HG03342 (cell line): ENCODE data around the gene DARS1.

Experiments
- ATAC-seq: cut with Tn5 transposase; IDR thresholded peaks from one replicate; pipeline ENCODE4 v1.9.1; 2021; ENCODE audit warnings: mild to moderate bottlenecking, moderate library complexity; ENCODE audit not compliant: unreplicated experiment

The DARS1 gene

DNA sequence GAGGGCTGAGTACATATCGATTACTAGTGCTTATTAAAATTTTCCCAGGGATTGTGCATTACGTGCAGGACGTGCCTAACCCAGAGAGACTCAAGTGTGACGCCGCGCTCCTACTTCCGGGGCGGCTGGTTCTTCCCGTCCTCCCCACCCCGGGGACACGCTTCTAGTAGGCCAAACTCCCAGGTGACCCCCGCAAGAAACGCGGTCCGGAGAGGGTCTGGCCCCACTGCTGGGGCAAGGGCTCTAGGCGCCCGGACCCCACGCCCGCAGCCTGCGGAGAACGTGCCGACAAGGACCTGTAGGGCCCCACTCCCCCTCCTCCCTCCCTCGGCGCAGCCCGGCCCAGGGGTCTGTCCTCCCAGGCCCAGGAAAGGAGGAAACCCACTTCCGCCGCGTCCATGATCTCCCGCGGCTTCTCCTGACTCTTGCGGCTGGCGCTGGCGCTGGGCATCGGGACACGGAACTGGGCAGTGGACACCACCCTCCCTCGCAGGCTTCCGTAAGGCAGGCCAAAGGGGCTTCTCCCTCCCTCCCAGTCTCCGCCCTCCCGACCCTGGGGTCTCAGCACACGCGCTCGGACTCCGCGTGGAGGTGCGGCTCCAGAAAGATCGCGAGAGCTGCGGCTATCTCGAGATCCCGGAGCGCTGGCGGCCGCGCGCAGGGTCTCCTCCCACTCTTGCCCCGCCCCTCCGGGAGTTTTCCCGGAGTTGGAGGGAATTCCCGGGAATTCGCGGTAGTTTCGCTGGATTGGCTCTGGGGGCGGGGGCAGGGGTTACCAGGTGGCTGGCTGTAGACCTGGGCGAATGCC is at the start of gene DARS1:
TSS of gene DARS1 (minus strand) at position 609 of the 808 bp plus-strand sequence. CDS start at position 451, 158 bp downstream.
- peak; percentile 84 for ATAC-seq

DNA sequence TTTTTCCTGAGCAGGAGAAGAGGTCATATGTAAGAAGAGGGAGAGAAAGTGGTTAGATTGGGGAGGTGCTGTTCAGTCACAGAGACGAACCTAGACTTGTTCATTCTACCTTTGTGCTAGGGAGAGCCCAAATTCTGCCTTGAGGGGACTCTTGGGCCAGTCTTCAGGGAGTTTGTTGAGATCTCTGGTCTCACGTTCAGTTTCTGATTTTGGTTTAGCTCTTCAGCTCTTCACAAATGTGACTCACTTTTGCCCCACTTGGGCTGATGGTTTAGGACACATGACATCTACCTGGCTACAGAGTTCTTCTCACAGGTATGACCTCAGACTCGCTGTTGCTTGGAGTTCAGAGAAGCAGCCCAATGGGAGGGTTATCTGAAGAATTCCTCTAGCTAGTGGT is 49.2 kb upstream of the DARS1 start:
- ATAC-seq = no peak

DNA sequence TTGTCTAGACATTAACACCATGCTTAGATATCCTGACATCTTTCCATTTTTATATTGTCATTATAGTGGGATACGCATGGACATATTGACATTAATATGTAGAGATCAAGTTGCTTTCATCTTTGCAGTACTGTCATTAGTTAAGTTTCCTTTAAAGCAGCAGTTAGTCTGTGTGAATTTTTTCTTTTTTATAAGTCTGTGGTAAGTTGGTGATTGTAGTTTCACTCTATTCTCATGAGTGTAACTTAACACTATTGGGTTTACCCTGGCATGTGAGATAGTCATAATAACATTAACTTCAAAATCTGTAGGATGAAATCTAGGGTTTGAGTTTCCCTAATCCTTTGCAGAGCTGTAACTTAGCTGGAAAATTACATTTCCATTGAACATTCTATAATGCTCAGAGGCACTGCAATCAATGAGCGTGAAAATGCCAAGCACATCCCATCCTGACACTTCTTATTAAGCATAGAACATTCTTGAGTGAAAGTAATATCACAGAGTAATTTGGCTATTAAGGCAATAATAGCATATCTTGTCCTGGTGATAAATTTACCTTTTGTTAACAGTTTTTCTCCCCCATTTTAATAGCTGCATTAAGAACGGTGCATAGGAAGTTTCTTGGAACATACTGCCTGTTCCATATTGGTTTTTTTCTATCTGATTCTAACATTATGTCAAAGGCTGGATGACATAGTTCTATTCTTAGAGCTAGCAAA is 47.5 kb upstream of the DARS1 start:
- ATAC-seq = no peak

- ATAC-seq = no peak
These were observed 46.8 kb upstream of the DARS1 start for GRCh38 chr2:136032192-136032591.

- no peak for ATAC-seq
These were observed 46.3 kb upstream of the DARS1 start for GRCh38 chr2:136031711-136032110.

DNA sequence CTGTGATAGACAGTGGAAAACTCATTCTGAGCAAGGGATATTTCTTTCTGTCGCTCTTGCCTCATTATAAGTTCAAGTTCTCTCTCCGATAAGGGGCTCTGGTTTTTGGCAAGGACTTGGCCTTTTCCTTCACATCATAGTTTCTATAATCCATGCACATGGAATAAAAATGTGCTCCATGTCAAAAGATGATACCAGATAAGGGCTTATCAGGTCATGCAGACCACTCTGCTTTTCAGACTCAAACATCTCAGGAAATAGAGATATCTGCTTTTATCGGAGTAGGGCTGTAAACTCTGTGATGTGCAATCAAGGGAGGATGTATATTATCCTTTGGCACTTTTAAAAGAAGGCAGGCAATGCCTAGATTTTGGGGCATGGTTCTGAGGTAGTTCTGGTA is 45.0 kb upstream of the DARS1 start:
- no peak for ATAC-seq

GRCh38 chr2:136029149-136029548 is 43.7 kb upstream of the DARS1 start:
- ATAC-seq = peak; percentile 46

DNA sequence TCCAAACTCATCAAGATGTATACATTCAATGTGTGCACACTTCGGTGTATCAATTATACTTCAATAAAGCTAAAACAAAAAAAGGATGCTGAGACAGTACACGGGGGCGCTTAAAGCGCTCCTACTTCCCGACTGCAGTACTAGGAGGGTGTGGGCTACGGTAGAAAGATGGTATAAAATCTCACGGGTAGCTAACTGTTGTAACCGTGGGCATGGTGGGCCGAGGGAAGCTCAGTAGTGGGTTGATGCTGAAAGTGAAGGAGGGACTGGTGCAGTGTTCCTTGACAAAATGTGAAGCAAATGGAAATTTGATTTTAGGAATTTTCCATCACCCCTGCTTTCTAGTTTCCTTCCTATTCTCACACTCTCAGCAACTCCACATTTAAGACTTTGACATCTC is 42.6 kb upstream of the DARS1 start:
- no peak for ATAC-seq

DNA sequence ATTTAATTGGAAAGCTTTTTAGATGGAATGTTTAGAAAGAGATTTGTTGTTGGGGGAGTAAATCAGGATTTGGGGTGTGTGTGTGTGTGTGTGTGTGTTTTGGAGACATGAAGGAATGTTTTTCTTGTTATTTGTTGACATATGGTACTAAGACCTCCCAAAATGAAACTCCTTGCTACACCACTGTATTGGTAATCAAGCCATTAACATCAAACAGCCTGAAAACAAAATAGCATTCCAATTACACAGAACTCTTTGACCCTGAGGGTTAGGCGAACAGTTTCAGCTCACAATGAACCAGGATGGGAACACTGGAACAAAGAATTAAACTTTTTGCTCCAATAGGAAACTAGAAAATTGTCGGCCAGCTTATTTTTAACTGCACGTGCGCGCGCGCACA is 41.7 kb upstream of the DARS1 start:
- ATAC-seq = no peak

- peak; percentile 62 for ATAC-seq
These were observed 39.9 kb upstream of the DARS1 start for GRCh38 chr2:136025057-136025973.

DNA sequence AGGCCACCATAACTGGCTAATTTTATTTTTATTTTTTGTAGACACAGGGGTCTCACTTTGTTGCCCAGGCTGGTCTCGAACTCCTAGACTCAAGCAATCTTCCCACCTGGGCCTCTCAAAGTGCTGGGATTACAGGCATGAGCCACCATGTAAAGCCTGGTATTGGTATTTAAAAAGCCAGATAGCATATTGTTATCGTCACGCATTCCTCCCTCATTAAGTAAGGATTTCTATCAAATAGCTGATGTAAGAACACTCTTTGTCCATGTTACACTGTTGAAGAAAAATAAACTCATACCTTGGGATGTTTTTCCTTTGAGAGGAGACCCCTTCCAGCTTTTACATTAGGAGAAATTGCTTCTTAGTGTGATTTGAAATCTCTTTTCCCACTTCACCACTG is 39.2 kb upstream of the DARS1 start:
- ATAC-seq = no peak

DNA sequence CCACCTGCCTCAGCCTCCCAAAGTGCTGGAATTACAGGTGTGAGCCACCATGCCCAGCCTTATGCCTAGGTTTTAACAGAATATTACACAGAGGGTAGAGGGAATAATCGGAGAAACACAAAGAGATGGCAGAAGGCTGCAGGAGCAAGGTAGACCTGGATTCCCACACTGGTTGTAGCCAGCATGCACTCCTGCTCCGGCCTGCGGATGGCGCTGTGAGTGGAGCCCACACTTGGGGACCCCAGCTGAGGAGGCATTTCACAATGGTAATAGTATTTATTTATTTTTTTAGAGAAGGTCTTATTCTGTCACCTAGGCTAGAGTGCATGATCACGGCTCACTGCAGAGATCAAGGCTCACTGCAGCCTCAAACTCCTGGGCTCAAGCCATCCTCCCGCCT is 38.8 kb upstream of the DARS1 start:
- no peak for ATAC-seq

GRCh38 chr2:136023416-136023815 is 38.0 kb upstream of the DARS1 start:
- ATAC-seq = no peak

DNA sequence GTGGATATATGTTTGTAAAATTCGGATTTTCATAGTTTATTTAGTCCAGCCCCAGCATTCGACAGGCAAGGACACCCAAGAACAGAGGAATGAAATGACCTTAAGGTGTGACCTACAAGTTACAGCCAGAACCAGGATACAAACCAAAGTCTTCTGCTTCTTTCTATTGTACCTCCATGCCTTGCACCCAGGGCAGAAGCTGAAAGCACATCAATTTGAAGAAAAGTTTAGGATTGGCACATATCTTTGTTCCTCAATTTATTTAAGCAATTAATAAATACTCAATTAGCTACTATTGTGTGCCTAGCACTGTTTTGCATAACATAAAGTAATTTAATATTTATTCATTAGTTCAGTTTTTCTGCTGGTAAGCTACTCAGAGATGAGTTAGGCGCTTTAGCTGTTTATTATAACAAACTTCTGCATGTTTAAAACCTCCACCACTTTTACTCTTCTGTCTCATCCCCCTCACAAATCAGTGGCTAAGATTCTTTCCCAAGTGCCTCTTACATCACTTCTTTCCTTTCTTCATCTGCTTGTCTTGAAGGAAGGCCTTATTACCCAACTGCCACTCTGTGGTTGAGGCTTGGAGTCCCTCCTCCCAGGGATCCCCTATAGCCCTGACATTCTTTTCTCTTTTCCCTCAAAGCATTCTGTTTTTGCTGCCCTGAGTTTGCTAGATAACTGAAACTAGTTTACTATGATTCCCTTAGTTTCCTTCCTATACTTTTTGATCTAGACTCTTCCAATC is 37.1 kb upstream of the DARS1 start:
- no peak for ATAC-seq

GRCh38 chr2:136021976-136022375 is 36.5 kb upstream of the DARS1 start:
- no peak for ATAC-seq

DNA sequence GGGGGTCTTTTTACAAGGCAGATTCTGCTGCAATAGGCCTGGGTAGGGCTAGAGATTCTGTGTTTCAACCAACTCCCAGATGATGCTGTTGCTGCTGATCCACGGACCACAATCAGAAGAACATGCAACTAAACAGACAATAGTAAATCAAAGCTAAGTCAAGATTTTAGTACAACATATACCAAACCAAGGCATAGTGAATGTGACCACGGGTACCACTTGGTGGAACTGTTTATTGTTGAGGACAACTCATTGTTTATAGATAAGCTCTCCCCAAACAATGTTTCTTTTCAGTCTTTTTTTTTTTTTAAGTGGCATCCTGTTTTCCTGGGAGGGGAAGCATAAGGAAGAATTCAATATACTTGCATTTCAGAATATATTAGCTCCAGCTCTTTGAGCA is 36.0 kb upstream of the DARS1 start:
- ATAC-seq = no peak

DNA sequence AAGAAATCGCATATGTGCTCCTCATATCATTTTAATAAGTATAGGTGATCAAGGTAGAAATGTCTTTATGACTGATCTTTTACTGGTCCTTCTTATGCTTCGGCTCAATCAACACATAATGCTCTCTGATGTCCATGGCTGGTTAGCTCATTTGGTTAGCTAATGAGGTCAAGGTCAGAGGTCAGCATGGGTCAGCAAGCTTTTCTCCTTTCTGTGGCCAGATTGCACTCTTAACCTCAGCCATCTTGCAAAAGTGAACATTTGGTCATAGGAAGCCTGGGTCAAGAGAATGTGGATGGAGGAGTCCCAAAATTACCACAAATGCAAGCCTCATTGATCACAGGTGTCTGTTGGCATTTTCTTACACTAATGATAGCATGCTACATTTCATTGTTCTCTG is 35.4 kb upstream of the DARS1 start:
- ATAC-seq = no peak

GRCh38 chr2:136019825-136020224 is 34.4 kb upstream of the DARS1 start:
- no peak for ATAC-seq

DNA sequence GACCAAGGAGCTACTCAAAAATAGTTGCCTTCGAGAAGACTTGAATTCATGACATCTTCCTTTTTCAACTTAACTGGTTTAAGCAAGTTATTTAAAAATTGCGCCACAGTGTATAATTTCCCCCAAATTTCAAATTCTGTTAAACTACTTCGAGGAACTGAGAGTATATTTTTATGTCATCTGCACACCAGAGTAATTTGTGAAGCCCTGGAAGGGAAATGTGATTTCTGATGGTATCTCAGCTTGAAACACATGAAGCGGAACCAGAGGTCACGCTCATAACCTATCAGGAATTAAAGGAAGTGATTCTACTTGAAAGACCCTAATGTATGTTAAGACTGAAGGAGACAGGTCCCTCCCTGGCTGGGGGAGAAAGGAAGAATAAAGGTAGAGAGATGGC is 33.9 kb upstream of the DARS1 start:
- peak; percentile 56 for ATAC-seq

DNA sequence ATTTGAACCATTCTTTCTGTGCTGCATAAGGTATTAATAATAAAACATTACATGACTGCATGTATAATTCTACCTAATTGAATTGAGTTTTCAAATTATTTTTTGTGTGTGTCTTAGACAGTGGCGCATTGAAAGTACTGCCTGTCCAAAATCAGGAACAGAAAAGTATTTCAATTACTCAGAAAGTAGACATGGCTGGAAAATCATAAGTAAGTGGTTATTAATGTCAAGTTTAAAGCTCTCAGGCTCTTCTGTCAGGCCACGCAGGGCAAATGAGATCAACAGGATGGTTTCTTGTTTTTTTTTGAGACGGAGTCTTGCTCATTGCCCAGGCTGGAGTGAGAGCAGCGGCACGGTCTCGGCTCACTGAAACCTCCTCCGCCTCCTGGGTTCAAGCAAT is 32.4 kb upstream of the DARS1 start:
- no peak for ATAC-seq

DNA sequence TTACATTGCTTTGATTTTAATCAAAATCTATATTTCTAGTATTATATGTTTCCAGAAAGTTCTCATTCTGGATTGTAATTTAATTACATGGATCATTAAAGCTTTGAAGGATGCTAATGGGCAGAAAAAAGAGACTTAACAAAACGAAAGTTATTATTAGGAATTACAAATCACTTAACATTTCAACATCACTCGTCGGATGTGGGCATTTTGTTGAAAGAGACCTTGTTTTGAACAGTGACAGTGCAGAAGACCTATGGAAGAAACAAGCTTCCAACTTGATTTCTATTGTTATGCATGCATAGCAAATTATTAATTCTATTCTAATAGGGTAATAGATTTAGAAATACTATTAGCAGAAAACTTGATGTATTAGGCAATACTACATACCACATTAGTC is 31.4 kb upstream of the DARS1 start:
- no peak for ATAC-seq
